ENCODE measurements around the gene RAB40B.
"Not testable (repeated sequence)": the region's sequence is repeated elsewhere in the genome, so short reads cannot be mapped to it uniquely, and the experiment has no call there.

The RAB40B gene, protein sequence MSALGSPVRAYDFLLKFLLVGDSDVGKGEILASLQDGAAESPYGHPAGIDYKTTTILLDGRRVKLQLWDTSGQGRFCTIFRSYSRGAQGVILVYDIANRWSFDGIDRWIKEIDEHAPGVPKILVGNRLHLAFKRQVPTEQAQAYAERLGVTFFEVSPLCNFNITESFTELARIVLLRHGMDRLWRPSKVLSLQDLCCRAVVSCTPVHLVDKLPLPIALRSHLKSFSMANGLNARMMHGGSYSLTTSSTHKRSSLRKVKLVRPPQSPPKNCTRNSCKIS

GRCh38 chr17:82698065-82698973 lies at the start of gene RAB40B:
Gene RAB40B (minus strand): TSS chr17:82698698. CDS start chr17:82698596, 102 bp downstream.
- peak; percentile 98 for DNase-seq

DNA sequence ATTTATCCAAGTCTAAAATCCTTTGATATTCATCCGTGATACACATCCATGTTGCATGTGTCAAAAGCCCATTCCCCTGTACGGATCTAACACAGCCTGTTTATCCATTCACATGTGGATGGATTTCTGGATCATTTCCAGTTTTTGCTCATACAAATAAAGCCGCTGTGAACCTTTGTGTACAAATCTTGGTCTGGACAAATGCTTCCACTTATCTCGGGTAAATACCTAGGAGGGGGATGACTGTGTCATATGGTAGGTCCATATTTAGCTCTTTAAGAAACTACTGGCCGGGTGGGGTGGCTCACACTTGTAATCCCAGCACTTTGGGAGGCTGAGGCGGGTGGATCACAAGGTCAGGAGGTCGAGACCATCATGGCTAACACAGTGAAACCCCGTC lies 47.0 kb upstream of the RAB40B start:
- peak; percentile 53 for DNase-seq

DNA sequence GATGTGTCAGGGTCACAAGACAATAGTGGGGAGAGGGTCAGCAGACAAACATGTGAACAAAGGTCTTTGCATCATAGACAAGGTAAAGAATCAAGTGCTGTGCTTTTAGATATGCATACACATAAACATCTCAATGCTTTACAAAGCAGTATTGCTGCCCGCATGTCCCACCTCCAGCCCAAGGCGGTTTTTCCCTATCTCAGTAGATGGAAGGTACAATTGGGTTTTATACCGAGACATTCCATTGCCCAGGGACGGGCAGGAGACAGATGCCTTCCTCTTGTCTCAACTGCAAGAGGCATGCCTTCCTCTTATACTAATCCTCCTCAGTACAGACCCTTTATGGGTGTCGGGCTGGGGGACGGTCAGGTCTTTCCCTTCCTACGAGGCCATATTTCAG lies 46.2 kb upstream of the RAB40B start:
- not testable (repeated sequence) for DNase-seq

GRCh38 chr17:82743344-82744219 lies 45.1 kb upstream of the RAB40B start:
- DNase-seq, result no peak

DNA sequence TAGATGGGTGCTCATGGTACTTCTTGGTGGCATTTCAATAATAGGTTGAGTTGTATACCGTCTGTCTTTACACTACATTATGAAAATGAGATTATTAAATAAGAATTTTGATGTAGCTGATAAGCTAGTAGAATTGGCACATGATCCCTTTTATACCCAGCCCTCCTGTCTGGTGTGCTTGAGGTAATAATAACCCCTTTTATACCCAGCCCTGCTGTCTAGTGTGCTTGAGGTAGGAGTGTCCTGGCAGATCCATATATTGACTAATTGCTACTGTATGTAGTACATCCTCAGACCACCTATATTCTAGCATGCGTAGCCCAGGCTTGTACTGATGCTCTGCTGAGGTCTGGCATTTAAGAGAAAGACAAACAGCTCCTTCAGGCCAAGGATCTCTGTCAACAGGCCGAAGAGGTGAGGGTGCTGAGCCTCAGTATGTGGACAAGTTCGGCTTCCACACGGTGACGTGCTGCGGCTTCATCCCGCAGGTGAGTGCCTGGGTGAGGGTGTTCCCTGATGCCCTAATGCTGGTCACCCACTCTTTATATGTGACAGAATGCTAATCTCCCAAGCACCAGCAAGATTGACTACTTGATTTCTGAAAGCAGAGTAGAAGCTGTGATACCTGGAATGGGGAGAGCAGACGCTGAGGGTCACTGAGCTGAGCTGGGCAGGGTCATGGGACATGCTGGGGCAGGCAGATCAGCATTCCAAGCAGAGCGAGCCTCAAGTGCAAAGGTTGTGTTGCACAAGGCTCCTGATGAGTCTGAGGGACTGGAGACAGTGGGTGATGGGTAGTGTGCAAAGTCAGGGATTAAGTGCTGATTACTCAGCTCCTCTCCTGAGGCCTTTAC lies 42.6 kb upstream of the RAB40B start:
- DNase-seq, result no peak

GRCh38 chr17:82737967-82738877 lies 39.7 kb upstream of the RAB40B start:
- no peak for DNase-seq

DNA sequence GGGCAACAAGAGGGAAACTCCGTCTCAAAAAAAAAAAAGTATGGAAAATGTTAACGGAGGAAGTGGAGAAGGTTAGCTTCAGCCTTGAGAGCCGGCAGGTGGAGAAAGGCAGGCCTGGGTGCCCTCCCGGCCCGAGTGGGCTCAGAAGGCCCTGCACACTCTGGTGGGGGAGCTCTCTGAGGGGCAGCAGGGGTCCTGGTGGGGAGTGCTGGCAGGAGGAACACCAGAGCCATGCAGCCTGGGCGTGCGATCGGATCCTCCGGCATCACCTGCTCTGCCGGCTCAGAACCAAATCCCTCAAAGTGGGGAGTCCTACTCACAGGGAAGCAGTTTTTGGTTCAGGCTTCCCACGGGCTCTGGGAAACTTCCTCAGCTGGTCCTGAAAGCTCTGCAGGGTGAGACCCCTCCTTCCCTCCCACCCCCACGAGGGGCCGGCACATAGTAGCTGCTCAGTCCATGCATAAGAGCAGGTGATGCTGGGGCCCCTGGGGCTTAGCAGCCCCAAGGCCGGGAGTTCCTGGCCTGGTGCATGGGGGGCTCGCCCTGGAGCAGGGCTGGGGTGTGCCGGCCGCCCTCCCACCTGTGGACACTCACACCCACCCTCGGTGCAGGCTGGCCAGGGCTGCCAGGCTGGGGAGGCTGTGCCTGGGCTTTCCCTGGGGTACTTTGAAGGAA lies 38.1 kb upstream of the RAB40B start:
- no peak for DNase-seq

DNA sequence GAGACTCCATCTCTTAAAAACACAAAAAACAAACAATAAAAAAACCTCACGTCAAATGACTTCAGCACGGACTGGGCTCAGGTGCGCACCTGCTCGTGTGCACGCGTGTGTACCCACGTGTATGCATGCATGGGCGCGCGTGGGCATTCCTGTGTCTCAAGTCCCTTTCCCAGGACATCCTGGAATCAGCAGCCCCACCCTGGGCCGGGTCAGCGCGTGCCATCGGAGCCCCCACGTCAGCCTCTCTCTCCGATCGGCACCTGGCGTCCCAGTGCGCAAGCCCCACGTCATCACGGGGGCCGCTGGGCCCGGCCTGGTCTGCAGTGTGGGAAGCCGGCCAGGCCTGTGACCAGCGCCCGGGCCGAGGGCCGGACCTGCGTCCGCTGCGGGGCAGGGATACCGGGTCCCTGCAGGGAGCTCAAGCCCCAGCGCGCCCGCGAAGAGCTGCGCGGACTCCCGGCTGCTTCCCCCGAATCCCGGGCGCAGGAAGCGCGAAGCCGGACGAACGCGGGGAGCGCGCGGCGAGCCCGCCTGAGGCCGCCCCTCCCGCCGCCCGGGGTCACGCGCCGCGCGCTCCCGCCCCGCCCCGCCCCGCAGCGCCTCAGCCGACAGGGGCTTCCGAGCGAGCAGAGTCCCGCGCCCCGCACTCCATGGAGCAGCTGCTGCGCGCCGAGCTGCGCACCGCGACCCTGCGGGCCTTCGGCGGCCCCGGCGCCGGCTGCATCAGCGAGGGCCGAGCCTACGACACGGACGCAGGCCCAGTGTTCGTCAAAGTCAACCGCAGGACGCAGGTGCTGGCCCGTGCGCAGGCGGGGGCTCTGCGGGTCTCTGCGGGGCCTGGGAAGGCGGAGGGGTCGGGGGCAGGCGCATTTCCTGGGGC lies 36.7 kb upstream of the RAB40B start, which contains the start of gene FN3K:
Gene FN3K, plus strand, starts transcription at position 629 of the 880 bp plus-strand sequence. Its CDS starts 22 bp downstream, at position 651.
- DNase-seq, result peak; percentile 85

DNA sequence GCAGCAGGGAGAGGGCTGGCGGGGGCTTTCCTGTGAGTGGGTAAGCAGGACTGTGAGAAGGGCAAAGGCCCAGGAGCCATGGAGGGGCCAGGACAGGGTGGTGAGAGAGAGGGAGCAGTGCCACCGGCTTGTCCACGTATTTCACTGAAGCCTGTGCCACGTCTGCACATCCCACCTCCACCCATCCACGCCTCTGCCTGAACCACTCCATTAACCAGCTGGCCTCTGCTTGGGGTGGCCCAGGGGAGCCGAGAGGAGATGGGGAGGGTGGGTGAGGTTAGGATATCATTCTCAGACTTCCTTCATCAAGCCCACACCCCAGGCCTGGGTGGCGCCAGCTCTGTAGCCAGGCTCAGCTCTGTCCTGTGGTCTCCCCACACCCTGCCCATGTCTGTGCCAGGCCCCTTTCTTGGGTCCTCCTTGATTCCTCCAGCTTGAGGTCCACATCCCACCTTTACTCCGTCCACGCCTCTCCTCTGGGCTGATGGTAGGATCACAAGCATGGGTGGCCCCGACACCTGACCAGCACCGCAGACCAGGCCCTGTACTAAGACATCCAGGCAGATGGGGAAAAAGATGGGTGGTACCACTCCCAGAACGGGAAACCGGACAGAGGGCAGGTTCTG lies 33.7 kb upstream of the RAB40B start:
- no peak for DNase-seq

DNA sequence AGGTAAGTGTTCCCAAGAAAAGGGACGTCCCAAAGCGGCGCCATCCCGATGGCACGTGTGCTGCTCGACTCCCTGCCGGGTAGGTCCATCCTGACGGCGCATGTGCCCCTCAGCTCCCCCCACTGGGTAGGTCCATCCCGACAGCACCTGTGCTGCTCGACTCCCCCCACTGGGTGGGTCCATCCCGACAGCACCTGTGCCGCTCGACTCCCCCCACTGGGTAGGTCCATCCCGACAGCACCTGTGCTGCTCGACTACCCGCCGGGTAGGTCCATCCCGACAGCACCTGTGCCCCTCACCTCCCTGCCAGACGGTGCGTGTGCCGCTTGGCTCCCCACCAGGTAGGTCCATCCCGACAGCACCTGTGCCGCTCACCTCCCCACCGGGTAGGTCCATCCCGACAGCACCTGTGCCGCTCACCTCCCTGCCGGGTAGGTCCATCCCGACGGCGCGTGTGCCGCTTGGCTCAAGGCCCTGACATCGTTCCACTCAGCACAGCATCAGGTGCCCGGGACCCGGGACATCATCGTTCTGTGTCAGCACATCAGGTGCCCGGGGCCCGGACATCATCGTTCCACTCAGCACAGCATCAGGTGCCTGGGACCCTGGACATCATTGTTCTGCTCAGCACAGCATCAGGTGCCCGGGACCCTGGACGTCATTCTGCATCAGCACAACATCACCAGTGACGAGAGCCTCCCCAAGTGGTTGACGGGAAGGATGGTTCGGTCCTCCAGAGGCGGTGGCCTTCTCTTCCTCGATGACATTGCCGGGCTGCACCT lies 31.2 kb upstream of the RAB40B start:
- no peak for DNase-seq

- DNase-seq, result no peak
These were observed 27.9 kb upstream of the RAB40B start for GRCh38 chr17:82726427-82726826.

DNA sequence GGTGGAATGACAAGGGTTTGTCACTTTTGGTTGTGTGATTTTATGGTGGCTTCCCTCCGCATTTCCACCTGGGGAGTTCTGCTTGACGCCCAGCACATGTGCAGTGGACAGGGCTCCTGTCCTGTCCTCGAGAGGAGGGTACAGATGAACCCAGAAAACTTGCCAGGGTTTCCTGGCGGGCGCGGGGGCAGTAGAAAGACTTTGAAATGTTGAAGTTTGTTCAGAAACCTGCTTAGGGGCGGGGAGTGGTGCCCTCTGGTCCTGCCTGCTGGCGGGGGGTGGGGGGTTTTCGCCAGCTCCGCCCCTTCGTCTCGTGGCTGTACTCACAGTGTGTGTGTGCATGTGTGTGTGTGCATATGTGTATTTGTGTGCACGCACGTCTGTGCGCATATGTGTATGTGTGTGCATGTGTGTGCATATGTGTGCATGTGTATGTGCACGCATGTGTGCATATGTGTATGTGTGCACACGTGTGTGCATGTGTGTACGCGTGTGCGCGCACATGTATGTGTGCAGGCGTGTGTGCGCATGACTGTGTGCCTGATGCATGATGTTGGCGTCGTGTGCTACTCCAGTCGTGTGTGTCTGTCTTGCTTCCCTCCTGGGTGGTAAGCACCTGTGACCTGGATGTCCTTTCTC lies 24.8 kb upstream of the RAB40B start:
- DNase-seq, result no peak

GRCh38 chr17:82722341-82723013 lies 24.0 kb upstream of the RAB40B start:
- no peak for DNase-seq

GRCh38 chr17:82720204-82720603 lies 21.7 kb upstream of the RAB40B start:
- DNase-seq, result no peak

- DNase-seq, result peak; percentile 55
These were observed 20.6 kb upstream of the RAB40B start for GRCh38 chr17:82718986-82719685.

Data from NCI-H146 (cell line).